GM12878 (cell line): ENCODE measurements around the gene ADAMTSL4. TPM values are rescaled to one million over a fixed set of nuclear protein-coding genes. Genes with fewer than 3 reads are reported as not detected.

Source experiments
- ATAC-seq: fragments of 200-7000 bp; cut with Tn5 transposase; 3 replicates; pipeline ENCODE4 v1.9.1; 2020; ENCODE audit warnings: mild to moderate bottlenecking, moderate library complexity
- BruUV-seq: library from RNA; stranded (reverse); fragments of 400-500 nt; replicated peaks from 2 replicates; lab custom pipeline; 2021; lab: Mats Ljungman, UMichigan
- CTCF ChIA-PET: fragments of 300-600 bp; sonication (Branson Sonifier 250); formaldehyde crosslinking; extraction: SDS; loops from one replicate; lab custom pipeline; 2021; ENCODE audit warnings: inconsistent platforms; lab: Yijun Ruan, JAX
- POLR2A ChIA-PET: fragments of 350-600 bp; formaldehyde crosslinking; extraction: SDS; loops from one replicate; lab custom pipeline; 2021; ENCODE audit warnings: inconsistent platforms; lab: Charles Lee
- RAD21 ChIA-PET: fragments of 300-600 bp; sonication (Branson Sonifier 250); formaldehyde crosslinking; loops from one replicate; lab custom pipeline; 2023; ENCODE audit warnings: antibody characterized with exemption; ENCODE audit not compliant: unreplicated experiment; lab: Charles Lee
- SMC1A ChIA-PET: fragments of 300-600 bp; sonication (Branson Sonifier 250); formaldehyde crosslinking; loops from one replicate; lab custom pipeline; 2023; ENCODE audit not compliant: unreplicated experiment, uncharacterized antibody; lab: Charles Lee
- DNase-seq: peaks from one replicate; pipeline ENCODE4 v3.0.0-alpha.2; 2011; ENCODE audit warnings: low read depth, low spot score
- FAIRE-seq: peaks from 3 replicates; lab custom pipeline; 2011; peaks lifted over from hg19 to GRCh38; lab: Jason Lieb, UNC
- H2AFZ ChIP-seq: 2 replicates; pipeline ENCODE4 v1.6.0; 2011; ENCODE audit warnings: low read depth, low read length, control low read depth; ENCODE audit not compliant: control insufficient read depth
- H3K27ac ChIP-seq: 2 replicates; pipeline ENCODE4 v1.5.1; 2011; ENCODE audit warnings: control low read depth; ENCODE audit not compliant: control insufficient read depth, insufficient read depth
- H3K27me3 ChIP-seq, 2 experiments: replicated peaks in 1 of 2; 2 replicates each; pipeline versions ENCODE4 v1.6.0 to v1.6.1; 2011; ENCODE audit warnings: low read length in 1 of 2; ENCODE audit not compliant: control insufficient read depth in 2 of 2, insufficient read depth in 2 of 2
- H3K36me3 ChIP-seq, 2 experiments: 2 replicates each; pipeline ENCODE4 v1.5.1; 2011; ENCODE audit warnings: low read length in 1 of 2; ENCODE audit not compliant: control insufficient read depth in 2 of 2, insufficient read depth in 2 of 2
- H3K4me1 ChIP-seq: 2 replicates; pipeline ENCODE4 v1.6.1; 2011; ENCODE audit warnings: mild to moderate bottlenecking, low read length, moderate library complexity, mixed read lengths; ENCODE audit not compliant: control insufficient read depth, insufficient read depth
- H3K4me2 ChIP-seq: 2 replicates; pipeline ENCODE4 v1.6.0; 2011; ENCODE audit warnings: control low read depth; ENCODE audit not compliant: control insufficient read depth, insufficient read depth
- H3K4me3 ChIP-seq: fragments of 200-600 bp; sonication (generic); 2 replicates; pipeline ENCODE4 v1.5.1; 2016
- H3K79me2 ChIP-seq: 2 replicates; pipeline ENCODE4 v1.6.0; 2011; ENCODE audit warnings: low read length; ENCODE audit not compliant: control insufficient read depth, insufficient read depth
- H3K9ac ChIP-seq: 2 replicates; pipeline ENCODE4 v1.8.0; 2011; ENCODE audit warnings: low read length, control low read depth, mixed read lengths; ENCODE audit not compliant: control insufficient read depth, insufficient read depth
- H3K9me3 ChIP-seq: replicated peaks from 3 replicates; pipeline ENCODE4 v1.5.1; 2011; ENCODE audit warnings: mild to moderate bottlenecking, low read length; ENCODE audit not compliant: control insufficient read depth, insufficient read depth
- H4K20me1 ChIP-seq: 2 replicates; pipeline ENCODE4 v1.6.0; 2011; ENCODE audit not compliant: control insufficient read depth, insufficient read depth
- CHD2 ChIP-seq: IDR thresholded peaks from 2 replicates; pipeline ENCODE4 v1.6.1; 2011; ENCODE audit warnings: low read depth, low read length, improper control_type of control experiment, borderline replicate concordance
- ETV6 ChIP-seq, 2 experiments: fragments of 450-650 bp in 1 of 2; IDR thresholded peaks in 1 of 2; conservative IDR thresholded peaks in 1 of 2; 2 replicates each; pipeline ENCODE4 v1.6.1; 2014; ENCODE audit warnings: antibody characterized with exemption in 1 of 2, borderline replicate concordance in 1 of 2, low read depth in 1 of 2, mild to moderate bottlenecking in 1 of 2, moderate library complexity in 1 of 2
- EZH2 ChIP-seq: IDR thresholded peaks from 2 replicates; pipeline ENCODE4 v1.6.1; 2012; ENCODE audit warnings: low read depth, mild to moderate bottlenecking, control low read depth, inconsistent platforms, low read length, borderline replicate concordance; ENCODE audit not compliant: control insufficient read depth
- RUNX3 ChIP-seq: IDR thresholded peaks from 2 replicates; pipeline ENCODE4 v1.6.1; 2012; ENCODE audit warnings: low read length, inconsistent platforms
- WGBS: methylation state at CpG from one replicate; pipeline ENCODE4 v1.1.6; 2016; ENCODE audit warnings: low lambda C conversion rate; ENCODE audit not compliant: insufficient replicate concordance, insufficient coverage; ENCODE audit errors: missing lambda C conversion rate; 5-methylcytosine and 5-hydroxymethylcytosine counted together
- in situ Hi-C: fragments of 300-500 bp; cut with MboI; formaldehyde crosslinking; loops from 9 replicates; pipeline ENCODE4 v1.14.3; 2018; ENCODE audit warnings: mixed read lengths
- intact Hi-C: fragments of 100-400 bp; cut with micrococcal nuclease; formaldehyde crosslinking; loops from one replicate; pipeline ENCODE4 v1.14.2; 2022; ENCODE audit not compliant: unreplicated experiment
- polyA plus RNA-seq, 11 experiments: library from polyadenylated mRNA; depleted of rRNA in 4 of 11; unstranded in 6 of 11; stranded (reverse) in 5 of 11; fragments of >200 nt; fragmentation: Nextera tagmentation in 4 of 11; fragmentation: Illumina TruSeq in 1 of 11; extraction: Ambion mirVana in 4 of 11; extraction: Trizol in 1 of 11; gene quantifications; 1 replicate in 1 of 11; 2 replicates in 10 of 11; pipeline versions ENCODE4 v1.2.1 to v1.2.3, GENCODE V29; 2011 to 2016; ENCODE audit warnings: inconsistent platforms in 2 of 11, missing spikeins in 2 of 11, low read depth in 1 of 11
- total RNA-seq, 4 experiments: library from RNA; depleted of rRNA in 3 of 4; stranded (reverse); fragments of >200 nt in 3 of 4; fragmentation: Illumina TruSeq in 1 of 4; extraction: Trizol in 1 of 4; gene quantifications; 2 replicates each; pipeline versions ENCODE4 v1.2.1 to v1.2.3, GENCODE V29; 2013 to 2021
- TF ChIP-seq, protein P1 (sequence below): IDR thresholded peaks from 2 replicates; pipeline ENCODE4 v1.6.1; 2011; ENCODE audit warnings: mild to moderate bottlenecking, low read depth, low read length, moderate library complexity; ENCODE audit not compliant: insufficient replicate concordance

ADAMTSL4 gene
- total and polyA plus RNA-seq, 10 of the 15 experiments (the other 5 are each of a cell fraction or from before 2014, with no cell fraction given) = 0.04 to 0.15 (median 0.05) TPM; not detected in 5

DNA sequence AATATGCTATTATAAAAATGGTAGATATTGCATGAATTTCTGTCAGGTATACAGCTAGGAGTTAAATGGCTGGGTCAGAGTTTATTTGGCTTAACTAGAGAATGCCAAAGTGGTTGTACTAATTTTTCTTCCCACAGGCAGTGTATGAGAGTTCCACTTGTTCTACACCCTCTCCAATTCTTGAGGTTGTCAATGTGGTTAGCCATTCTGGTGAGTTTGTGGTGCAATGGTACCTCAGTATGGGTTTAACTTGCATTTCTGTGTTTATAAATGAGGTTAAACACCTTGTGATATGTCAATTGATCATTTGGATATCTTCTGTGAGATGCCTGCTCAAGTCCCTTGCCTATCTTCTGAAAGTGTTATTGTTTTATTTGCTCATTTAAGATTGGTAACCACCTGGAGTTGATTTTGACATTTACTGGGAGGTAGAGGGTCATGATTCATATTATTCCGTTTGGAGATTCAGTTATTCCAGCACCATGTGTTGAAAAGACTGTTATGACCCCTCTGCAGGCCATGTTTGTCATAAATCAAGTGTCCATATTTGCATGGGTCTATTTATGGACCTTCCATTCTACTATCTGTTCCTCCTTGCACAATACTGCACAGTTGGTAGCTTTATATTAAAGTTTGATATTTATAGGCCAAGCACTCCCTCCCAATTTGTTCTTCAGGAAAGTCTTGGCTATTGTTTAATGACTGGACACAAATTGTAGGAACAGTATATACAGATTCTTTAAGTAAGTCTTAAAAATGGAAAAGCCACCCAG lies 27.8 kb upstream of the ADAMTSL4 start:
- Histone ChIP-seq H3K27ac (no peak overlapping the region), H3K4me2 (no peak overlapping the region), H3K79me2 (no peaks in the 10 kb centered on the region), H4K20me1 (no peaks in the 10 kb centered on the region), H3K4me3 (no peak overlapping the region), H3K36me3 (no peaks in the 10 kb centered on the region), H3K27me3 (no peaks in the 10 kb centered on the region), H2AFZ (no peak overlapping the region), H3K9ac (no peak overlapping the region), H3K4me1 (peaks cover 8% of the 10 kb centered on the region), H3K9me3 (no peaks in the 10 kb centered on the region)
- ATAC-seq (no peak), FAIRE-seq (no peak), DNase-seq (no peak)
- 40% methylated on average over 1 of the region's 1 CpG for WGBS
- intact Hi-C loops = no loop called here
- ChIA-PET POLR2A (no interaction called here), SMC1A (no interaction called here), RAD21 (interaction anchor here (0.6 kb wide), 1 partner anchor 579 kb away, joined by 3 read pairs; no protein-coding TSS in a partner anchor), CTCF (interaction anchor here (0.9 kb wide), 1 partner anchor 12 kb away, joined by 3 read pairs; no protein-coding TSS in a partner anchor)
- no TSS peak for BruUV-seq
- in situ Hi-C loops = no loop called here
- TF ChIP-seq EZH2 (no peak), CHD2 (no peak), ETV6 (conservative IDR thresholded peaks at IDR 0.05 in 1 of 2, IDR thresholded peaks at IDR 0.05 in 1 of 2; ENCODE audit: borderline replicate concordance in 1 of 2, low read depth in 1 of 2) (no peak), RUNX3 (no peak)
- TF ChIP-seq, protein P1, sequence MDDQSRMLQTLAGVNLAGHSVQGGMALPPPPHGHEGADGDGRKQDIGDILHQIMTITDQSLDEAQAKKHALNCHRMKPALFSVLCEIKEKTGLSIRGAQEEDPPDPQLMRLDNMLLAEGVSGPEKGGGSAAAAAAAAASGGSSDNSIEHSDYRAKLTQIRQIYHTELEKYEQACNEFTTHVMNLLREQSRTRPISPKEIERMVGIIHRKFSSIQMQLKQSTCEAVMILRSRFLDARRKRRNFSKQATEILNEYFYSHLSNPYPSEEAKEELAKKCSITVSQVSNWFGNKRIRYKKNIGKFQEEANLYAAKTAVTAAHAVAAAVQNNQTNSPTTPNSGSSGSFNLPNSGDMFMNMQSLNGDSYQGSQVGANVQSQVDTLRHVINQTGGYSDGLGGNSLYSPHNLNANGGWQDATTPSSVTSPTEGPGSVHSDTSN = no peak
